IMR-90 (cell line): ENCODE results near the gene MLLT10.

Experiments
- BHLHE40 ChIP-seq: fragments of 150-350 bp; IDR thresholded peaks from 2 replicates; pipeline ENCODE4 v1.6.1; 2016; ENCODE audit warnings: mild to moderate bottlenecking, low read depth, low read length
- CEBPB ChIP-seq: IDR thresholded peaks from 2 replicates; pipeline ENCODE4 v1.6.1; 2012; ENCODE audit warnings: low read depth, low read length, improper control_type of control experiment
- CHD1 ChIP-seq: IDR thresholded peaks from 2 replicates; pipeline ENCODE4 v1.6.1; 2012; ENCODE audit warnings: low read depth, low read length, improper control_type of control experiment
- MAFK ChIP-seq: IDR thresholded peaks from 2 replicates; pipeline ENCODE4 v1.6.1; 2012; ENCODE audit warnings: low read depth, low read length, improper control_type of control experiment
- MXI1 ChIP-seq: IDR thresholded peaks from 2 replicates; pipeline ENCODE4 v1.6.1; 2012; ENCODE audit warnings: low read depth, mild to moderate bottlenecking, low read length, moderate library complexity, borderline replicate concordance
- NFE2L2 ChIP-seq: fragments of 150-350 bp; IDR thresholded peaks from 2 replicates; pipeline ENCODE4 v1.6.1; 2016; ENCODE audit warnings: low read depth, mild to moderate bottlenecking, low read length
- POLR2A ChIP-seq: IDR thresholded peaks from 2 replicates; pipeline ENCODE4 v1.6.1; 2012; ENCODE audit warnings: mild to moderate bottlenecking, low read depth, low read length
- RAD21 ChIP-seq: IDR thresholded peaks from 2 replicates; pipeline ENCODE4 v1.6.1; 2012; ENCODE audit warnings: low read length, improper control_type of control experiment
- RCOR1 ChIP-seq: IDR thresholded peaks from 2 replicates; pipeline ENCODE4 v1.6.1; 2012; ENCODE audit warnings: mild to moderate bottlenecking, low read length, improper control_type of control experiment; ENCODE audit not compliant: insufficient replicate concordance
- RFX5 ChIP-seq: IDR thresholded peaks from 2 replicates; pipeline ENCODE4 v1.8.0; 2012; ENCODE audit warnings: low read depth, mild to moderate bottlenecking, low read length, moderate library complexity
- SMC3 ChIP-seq: fragments of 150-350 bp; IDR thresholded peaks from 2 replicates; pipeline ENCODE4 v1.6.1; 2016; ENCODE audit warnings: low read depth, mild to moderate bottlenecking, antibody characterized with exemption, low read length, moderate library complexity
- USF2 ChIP-seq: fragments of 150-350 bp; IDR thresholded peaks from 2 replicates; pipeline ENCODE4 v1.6.1; 2017; ENCODE audit warnings: mild to moderate bottlenecking, antibody characterized with exemption, low read length, low read depth
- TF ChIP-seq, protein P1 (sequence below): conservative IDR thresholded peaks from 2 replicates; pipeline ENCODE4 v1.5.1; 2012; ENCODE audit warnings: mild to moderate bottlenecking, low read depth, low read length, improper control_type of control experiment

DNA sequence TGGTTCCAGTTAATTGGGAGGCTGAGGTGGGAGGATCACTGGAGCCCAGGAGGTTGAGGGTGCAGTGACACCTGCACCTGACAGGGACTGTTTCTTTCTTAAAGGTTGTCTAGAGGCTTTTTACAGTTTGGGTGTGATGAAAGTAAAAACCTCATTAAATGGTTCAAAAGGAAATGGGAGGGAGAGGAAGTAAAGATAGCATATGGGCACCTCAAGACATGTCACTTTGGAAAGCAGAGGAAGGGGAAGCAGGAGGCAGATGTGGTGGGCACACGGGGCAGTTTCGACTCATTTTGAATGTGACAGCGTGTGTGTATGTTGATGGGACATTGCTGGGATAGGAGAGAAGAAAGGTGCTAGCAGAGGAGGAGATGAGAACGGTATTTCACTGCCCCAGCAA is 203.1 kb downstream of the MLLT10 start:
- TF ChIP-seq RFX5 (no peak), POLR2A (no peak), MXI1 (no peak), BHLHE40 (no peak), SMC3 (no peak), RAD21 (no peak), NFE2L2 (no peak), CHD1 (no peak), USF2 (no peak), RCOR1 (no peak), CEBPB (no peak), MAFK (no peak)
- TF ChIP-seq, protein P1, sequence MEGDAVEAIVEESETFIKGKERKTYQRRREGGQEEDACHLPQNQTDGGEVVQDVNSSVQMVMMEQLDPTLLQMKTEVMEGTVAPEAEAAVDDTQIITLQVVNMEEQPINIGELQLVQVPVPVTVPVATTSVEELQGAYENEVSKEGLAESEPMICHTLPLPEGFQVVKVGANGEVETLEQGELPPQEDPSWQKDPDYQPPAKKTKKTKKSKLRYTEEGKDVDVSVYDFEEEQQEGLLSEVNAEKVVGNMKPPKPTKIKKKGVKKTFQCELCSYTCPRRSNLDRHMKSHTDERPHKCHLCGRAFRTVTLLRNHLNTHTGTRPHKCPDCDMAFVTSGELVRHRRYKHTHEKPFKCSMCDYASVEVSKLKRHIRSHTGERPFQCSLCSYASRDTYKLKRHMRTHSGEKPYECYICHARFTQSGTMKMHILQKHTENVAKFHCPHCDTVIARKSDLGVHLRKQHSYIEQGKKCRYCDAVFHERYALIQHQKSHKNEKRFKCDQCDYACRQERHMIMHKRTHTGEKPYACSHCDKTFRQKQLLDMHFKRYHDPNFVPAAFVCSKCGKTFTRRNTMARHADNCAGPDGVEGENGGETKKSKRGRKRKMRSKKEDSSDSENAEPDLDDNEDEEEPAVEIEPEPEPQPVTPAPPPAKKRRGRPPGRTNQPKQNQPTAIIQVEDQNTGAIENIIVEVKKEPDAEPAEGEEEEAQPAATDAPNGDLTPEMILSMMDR, result no peak
